Measurements from ENCODE around the gene TDRD12.

DNA sequence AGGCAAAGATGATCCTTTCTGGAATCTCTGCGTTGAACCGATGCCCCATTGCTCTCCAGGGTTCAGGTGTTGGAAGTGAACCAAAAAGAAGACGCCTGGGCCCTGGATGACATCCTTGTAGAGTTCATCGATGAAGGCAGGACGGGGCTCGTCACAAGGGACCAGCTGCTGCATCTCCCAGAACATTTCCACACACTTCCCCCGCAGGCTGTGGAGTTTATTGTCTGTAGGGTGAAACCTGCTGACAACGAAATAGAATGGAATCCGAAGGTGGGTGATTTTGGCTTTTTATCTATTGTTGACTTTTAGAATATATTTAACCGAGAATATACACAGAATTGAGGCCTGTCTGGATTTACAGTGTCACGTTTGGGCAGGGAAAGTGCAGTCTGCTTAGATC, 91.6 kb downstream of the TDRD12 start:
- TF ChIP-seq, protein P1, sequence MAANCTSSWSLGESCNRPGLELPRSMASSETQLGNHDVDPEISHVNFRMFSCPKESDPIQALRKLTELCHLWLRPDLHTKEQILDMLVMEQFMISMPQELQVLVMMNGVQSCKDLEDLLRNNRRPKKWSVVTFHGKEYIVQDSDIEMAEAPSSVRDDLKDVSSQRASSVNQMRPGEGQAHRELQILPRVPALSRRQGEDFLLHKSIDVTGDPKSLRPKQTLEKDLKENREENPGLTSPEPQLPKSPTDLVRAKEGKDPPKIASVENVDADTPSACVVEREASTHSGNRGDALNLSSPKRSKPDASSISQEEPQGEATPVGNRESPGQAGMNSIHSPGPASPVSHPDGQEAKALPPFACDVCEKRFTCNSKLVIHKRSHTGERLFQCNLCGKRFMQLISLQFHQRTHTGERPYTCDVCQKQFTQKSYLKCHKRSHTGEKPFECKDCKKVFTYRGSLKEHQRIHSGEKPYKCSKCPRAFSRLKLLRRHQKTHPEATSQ (tag by site-specific recombination; IDR thresholded peaks at IDR 0.05), result no peak
- TF ChIP-seq ZNF248 (tag by site-specific recombination; IDR thresholded peaks at IDR 0.05) (no peak), ZNF274 (IDR thresholded peaks at IDR 0.05; ENCODE audit: low read length) (no peak), ZNF274 (tag by site-specific recombination; IDR thresholded peaks at IDR 0.05; ENCODE audit: borderline replicate concordance) (no peak), ZNF677 (tag by site-specific recombination; IDR thresholded peaks at IDR 0.05) (no peak), ZNF10 (tag by site-specific recombination; IDR thresholded peaks at IDR 0.05) (no peak), YY1 (tag by site-specific recombination; IDR thresholded peaks at IDR 0.05) (no peak), ZNF501 (tag by site-specific recombination; IDR thresholded peaks at IDR 0.05) (no peak), ZNF324 (tag by site-specific recombination; IDR thresholded peaks at IDR 0.05) (no peak), ZNF843 (tag by site-specific recombination; IDR thresholded peaks at IDR 0.05) (no peak), REPIN1 (tag by site-specific recombination; IDR thresholded peaks at IDR 0.05; ENCODE audit: low read depth) (no peak)
- TF ChIP-seq, protein P2, sequence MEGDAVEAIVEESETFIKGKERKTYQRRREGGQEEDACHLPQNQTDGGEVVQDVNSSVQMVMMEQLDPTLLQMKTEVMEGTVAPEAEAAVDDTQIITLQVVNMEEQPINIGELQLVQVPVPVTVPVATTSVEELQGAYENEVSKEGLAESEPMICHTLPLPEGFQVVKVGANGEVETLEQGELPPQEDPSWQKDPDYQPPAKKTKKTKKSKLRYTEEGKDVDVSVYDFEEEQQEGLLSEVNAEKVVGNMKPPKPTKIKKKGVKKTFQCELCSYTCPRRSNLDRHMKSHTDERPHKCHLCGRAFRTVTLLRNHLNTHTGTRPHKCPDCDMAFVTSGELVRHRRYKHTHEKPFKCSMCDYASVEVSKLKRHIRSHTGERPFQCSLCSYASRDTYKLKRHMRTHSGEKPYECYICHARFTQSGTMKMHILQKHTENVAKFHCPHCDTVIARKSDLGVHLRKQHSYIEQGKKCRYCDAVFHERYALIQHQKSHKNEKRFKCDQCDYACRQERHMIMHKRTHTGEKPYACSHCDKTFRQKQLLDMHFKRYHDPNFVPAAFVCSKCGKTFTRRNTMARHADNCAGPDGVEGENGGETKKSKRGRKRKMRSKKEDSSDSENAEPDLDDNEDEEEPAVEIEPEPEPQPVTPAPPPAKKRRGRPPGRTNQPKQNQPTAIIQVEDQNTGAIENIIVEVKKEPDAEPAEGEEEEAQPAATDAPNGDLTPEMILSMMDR (tag by site-specific recombination; IDR thresholded peaks at IDR 0.05), result no peak
- TF ChIP-seq, protein P3, sequence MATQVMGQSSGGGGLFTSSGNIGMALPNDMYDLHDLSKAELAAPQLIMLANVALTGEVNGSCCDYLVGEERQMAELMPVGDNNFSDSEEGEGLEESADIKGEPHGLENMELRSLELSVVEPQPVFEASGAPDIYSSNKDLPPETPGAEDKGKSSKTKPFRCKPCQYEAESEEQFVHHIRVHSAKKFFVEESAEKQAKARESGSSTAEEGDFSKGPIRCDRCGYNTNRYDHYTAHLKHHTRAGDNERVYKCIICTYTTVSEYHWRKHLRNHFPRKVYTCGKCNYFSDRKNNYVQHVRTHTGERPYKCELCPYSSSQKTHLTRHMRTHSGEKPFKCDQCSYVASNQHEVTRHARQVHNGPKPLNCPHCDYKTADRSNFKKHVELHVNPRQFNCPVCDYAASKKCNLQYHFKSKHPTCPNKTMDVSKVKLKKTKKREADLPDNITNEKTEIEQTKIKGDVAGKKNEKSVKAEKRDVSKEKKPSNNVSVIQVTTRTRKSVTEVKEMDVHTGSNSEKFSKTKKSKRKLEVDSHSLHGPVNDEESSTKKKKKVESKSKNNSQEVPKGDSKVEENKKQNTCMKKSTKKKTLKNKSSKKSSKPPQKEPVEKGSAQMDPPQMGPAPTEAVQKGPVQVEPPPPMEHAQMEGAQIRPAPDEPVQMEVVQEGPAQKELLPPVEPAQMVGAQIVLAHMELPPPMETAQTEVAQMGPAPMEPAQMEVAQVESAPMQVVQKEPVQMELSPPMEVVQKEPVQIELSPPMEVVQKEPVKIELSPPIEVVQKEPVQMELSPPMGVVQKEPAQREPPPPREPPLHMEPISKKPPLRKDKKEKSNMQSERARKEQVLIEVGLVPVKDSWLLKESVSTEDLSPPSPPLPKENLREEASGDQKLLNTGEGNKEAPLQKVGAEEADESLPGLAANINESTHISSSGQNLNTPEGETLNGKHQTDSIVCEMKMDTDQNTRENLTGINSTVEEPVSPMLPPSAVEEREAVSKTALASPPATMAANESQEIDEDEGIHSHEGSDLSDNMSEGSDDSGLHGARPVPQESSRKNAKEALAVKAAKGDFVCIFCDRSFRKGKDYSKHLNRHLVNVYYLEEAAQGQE (tag by site-specific recombination; IDR thresholded peaks at IDR 0.05), result no peak
- TF ChIP-seq, protein P4, sequence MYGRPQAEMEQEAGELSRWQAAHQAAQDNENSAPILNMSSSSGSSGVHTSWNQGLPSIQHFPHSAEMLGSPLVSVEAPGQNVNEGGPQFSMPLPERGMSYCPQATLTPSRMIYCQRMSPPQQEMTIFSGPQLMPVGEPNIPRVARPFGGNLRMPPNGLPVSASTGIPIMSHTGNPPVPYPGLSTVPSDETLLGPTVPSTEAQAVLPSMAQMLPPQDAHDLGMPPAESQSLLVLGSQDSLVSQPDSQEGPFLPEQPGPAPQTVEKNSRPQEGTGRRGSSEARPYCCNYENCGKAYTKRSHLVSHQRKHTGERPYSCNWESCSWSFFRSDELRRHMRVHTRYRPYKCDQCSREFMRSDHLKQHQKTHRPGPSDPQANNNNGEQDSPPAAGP (tag by site-specific recombination; IDR thresholded peaks at IDR 0.05), result no peak
- TF ChIP-seq, protein P5, sequence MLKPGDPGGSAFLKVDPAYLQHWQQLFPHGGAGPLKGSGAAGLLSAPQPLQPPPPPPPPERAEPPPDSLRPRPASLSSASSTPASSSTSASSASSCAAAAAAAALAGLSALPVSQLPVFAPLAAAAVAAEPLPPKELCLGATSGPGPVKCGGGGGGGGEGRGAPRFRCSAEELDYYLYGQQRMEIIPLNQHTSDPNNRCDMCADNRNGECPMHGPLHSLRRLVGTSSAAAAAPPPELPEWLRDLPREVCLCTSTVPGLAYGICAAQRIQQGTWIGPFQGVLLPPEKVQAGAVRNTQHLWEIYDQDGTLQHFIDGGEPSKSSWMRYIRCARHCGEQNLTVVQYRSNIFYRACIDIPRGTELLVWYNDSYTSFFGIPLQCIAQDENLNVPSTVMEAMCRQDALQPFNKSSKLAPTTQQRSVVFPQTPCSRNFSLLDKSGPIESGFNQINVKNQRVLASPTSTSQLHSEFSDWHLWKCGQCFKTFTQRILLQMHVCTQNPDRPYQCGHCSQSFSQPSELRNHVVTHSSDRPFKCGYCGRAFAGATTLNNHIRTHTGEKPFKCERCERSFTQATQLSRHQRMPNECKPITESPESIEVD (tag by site-specific recombination; IDR thresholded peaks at IDR 0.05), result no peak
